ENCODE results near the gene PRR12.

GRCh38 chr19:49567861-49568441 is 23.0 kb upstream of the PRR12 start:
- TF ChIP-seq CTCF (IDR thresholded peaks at IDR 0.05), result no peak
- no peak for TF ChIP-seq POLR2A (IDR thresholded peaks at IDR 0.05)
